Measurements from ENCODE around the gene MBTPS1.
"Not testable (repeated sequence)": the region's sequence is repeated elsewhere in the genome, so short reads cannot be mapped to it uniquely, and the experiment has no call there.

Gene MBTPS1

GRCh38 chr16:84136331-84137125 lies 19.8 kb upstream of the MBTPS1 start:
- DNase-seq, result no peak

GRCh38 chr16:84132527-84133285 lies 16.0 kb upstream of the MBTPS1 start:
- DNase-seq, result no peak

- DNase-seq, result no peak
These were observed 14.4 kb upstream of the MBTPS1 start for GRCh38 chr16:84131117-84131516.

GRCh38 chr16:84124257-84125073 lies 7.7 kb upstream of the MBTPS1 start:
- DNase-seq, result no peak

- no peak for DNase-seq
These were observed 4.3 kb upstream of the MBTPS1 start for GRCh38 chr16:84121007-84121406.

- no peak for DNase-seq
These were observed 3.3 kb upstream of the MBTPS1 start for GRCh38 chr16:84120023-84120422.

- no peak for DNase-seq
These were observed 2.6 kb upstream of the MBTPS1 start for GRCh38 chr16:84119368-84119767.

- DNase-seq, result not testable (repeated sequence)
These were observed 1.6 kb upstream of the MBTPS1 start for GRCh38 chr16:84118315-84118714.

GRCh38 chr16:84117494-84117843 lies 727 bp upstream of the MBTPS1 start:
- peak; percentile 24 to 38 for DNase-seq

- DNase-seq, result peak; percentile 44 to 47
These were observed 623 bp downstream of the MBTPS1 start for GRCh38 chr16:84115919-84116719.

- DNase-seq, result not testable (repeated sequence)
These were observed 4.8 kb downstream of the MBTPS1 start for GRCh38 chr16:84111949-84112348.

GRCh38 chr16:84111525-84111924 lies 5.2 kb downstream of the MBTPS1 start:
- DNase-seq, result no peak

GRCh38 chr16:84110527-84110926 lies 6.2 kb downstream of the MBTPS1 start:
- no peak for DNase-seq

- no peak for DNase-seq
These were observed 7.0 kb downstream of the MBTPS1 start for GRCh38 chr16:84109598-84110335.

- no peak for DNase-seq
These were observed 8.8 kb downstream of the MBTPS1 start for GRCh38 chr16:84107921-84108320.

GRCh38 chr16:84105948-84106740 lies 10.6 kb downstream of the MBTPS1 start:
- no peak for DNase-seq

- no peak for DNase-seq
These were observed 11.4 kb downstream of the MBTPS1 start for GRCh38 chr16:84105301-84105815.

- DNase-seq, result no peak
These were observed 12.5 kb downstream of the MBTPS1 start for GRCh38 chr16:84104231-84104630.

GRCh38 chr16:84103678-84104077 lies 13.1 kb downstream of the MBTPS1 start:
- DNase-seq, result no peak

GRCh38 chr16:84098939-84099338 lies 17.8 kb downstream of the MBTPS1 start:
- no peak for DNase-seq

Data from activated CD4-positive, alpha-beta T cell treated with anti-CD3 and anti-CD28 coated beads, Interleukin-2, amount 50 U/mL, for 4 hours (primary cell).